ENCODE results near the gene FAM227B.
"Not testable (repeated sequence)": the region's sequence is repeated elsewhere in the genome, so short reads cannot be mapped to it uniquely, and the experiment has no call there.

The FAM227B gene

GRCh38 chr15:49495993-49496753 lies 124.4 kb downstream of the FAM227B start:
- H3K27ac ChIP-seq = no peak overlapping the region
- DNase-seq (ENCODE audit: low spot score) = no peak
- TF ChIP-seq CTCF (IDR thresholded peaks at IDR 0.05) = no peak
- H3K4me3 ChIP-seq = no peak overlapping the region

GRCh38 chr15:49494842-49495241 lies 125.8 kb downstream of the FAM227B start:
- DNase-seq (ENCODE audit: low spot score) = no peak
- no peak for TF ChIP-seq CTCF (IDR thresholded peaks at IDR 0.05)
- H3K4me3 ChIP-seq = no peak overlapping the region

GRCh38 chr15:49492830-49493229 lies 127.8 kb downstream of the FAM227B start:
- Histone ChIP-seq H3K27ac (no peak overlapping the region), H3K4me3 (no peak overlapping the region)
- no peak for TF ChIP-seq CTCF (IDR thresholded peaks at IDR 0.05)
- DNase-seq (ENCODE audit: low spot score) = no peak

More at GRCh38 chr15:49494842-49495241, 125.8 kb downstream of the FAM227B start:
- no peak overlapping the region for H3K27ac ChIP-seq

GRCh38 chr15:49492151-49492550 lies 128.5 kb downstream of the FAM227B start:
- no peak for DNase-seq (ENCODE audit: low spot score)
- TF ChIP-seq CTCF (IDR thresholded peaks at IDR 0.05) = no peak
- no peak overlapping the region for H3K27ac ChIP-seq
- no peak overlapping the region for H3K4me3 ChIP-seq

GRCh38 chr15:49490966-49491365 lies 129.7 kb downstream of the FAM227B start:
- DNase-seq (ENCODE audit: low spot score) = no peak
- Histone ChIP-seq H3K27ac (no peak overlapping the region), H3K4me3 (no peak overlapping the region)
- TF ChIP-seq CTCF (IDR thresholded peaks at IDR 0.05) = no peak

GRCh38 chr15:49485401-49485800 lies 135.2 kb downstream of the FAM227B start:
- H3K27ac ChIP-seq; H3K4me3 ChIP-seq; DNase-seq (ENCODE audit: low spot score): not testable (repeated sequence)

GRCh38 chr15:49478982-49479381 lies 141.6 kb downstream of the FAM227B start:
- DNase-seq (ENCODE audit: low spot score); H3K4me3 ChIP-seq: not testable (repeated sequence)

GRCh38 chr15:49478021-49478420 lies 142.6 kb downstream of the FAM227B start:
- not testable (repeated sequence) for DNase-seq (ENCODE audit: low spot score); H3K4me3 ChIP-seq; H3K27ac ChIP-seq

More at GRCh38 chr15:49478982-49479381, 141.6 kb downstream of the FAM227B start:
- not testable (repeated sequence) for H3K27ac ChIP-seq
